Activated CD8-positive, alpha-beta T cell treated with anti-CD3 and anti-CD28 coated beads for 36 hours (primary cell): Measurements from ENCODE around the gene PTPRN2. TPM values are rescaled to one million over a fixed set of nuclear protein-coding genes. Genes with fewer than 3 reads are reported as not detected.
"Not testable (repeated sequence)": the region's sequence is repeated elsewhere in the genome, so short reads cannot be mapped to it uniquely, and the experiment has no call there.

Source experiments
- ATAC-seq: fragments of 200-7000 bp; cut with Tn5 transposase; one replicate; pipeline ENCODE4 v1.10.0; 2021; ENCODE audit warnings: mild to moderate bottlenecking, moderate library complexity
- CTCF ChIA-PET: fragments of 350-600 bp; sonication (Branson Sonifier 250); formaldehyde crosslinking; loops from one replicate; lab custom pipeline; 2021; ENCODE audit warnings: antibody characterized with exemption; lab: Charles Lee
- POLR2A ChIA-PET: fragments of 350-600 bp; sonication (Branson Sonifier 250); formaldehyde crosslinking; loops from one replicate; lab custom pipeline; 2021; ENCODE audit warnings: antibody characterized with exemption; lab: Charles Lee
- DNase-seq: peaks from one replicate; pipeline ENCODE4 v3.0.0-alpha.2; 2020
- H3K27ac Mint-ChIP-seq: one replicate; pipeline ENCODE4 v1.8.0; 2021; ENCODE audit warnings: mild to moderate bottlenecking, mixed read lengths
- H3K27me3 Mint-ChIP-seq: one replicate; pipeline ENCODE4 v1.8.0; 2021; ENCODE audit warnings: mixed read lengths
- H3K36me3 Mint-ChIP-seq: one replicate; pipeline ENCODE4 v1.8.0; 2021; ENCODE audit warnings: low read depth, mixed read lengths
- H3K4me1 Mint-ChIP-seq: one replicate; pipeline ENCODE4 v1.8.0; 2021; ENCODE audit warnings: low read depth, mixed read lengths
- H3K4me3 Mint-ChIP-seq: one replicate; pipeline ENCODE4 v1.8.0; 2021; ENCODE audit warnings: mild to moderate bottlenecking, moderate library complexity, mixed read lengths
- H3K9me3 Mint-ChIP-seq: one replicate; pipeline ENCODE4 v1.8.0; 2021; ENCODE audit warnings: mixed read lengths
- intact Hi-C: fragments of 100-400 bp; cut with micrococcal nuclease; formaldehyde crosslinking; loops from one replicate; pipeline ENCODE4 v1.10.0; 2022
- total RNA-seq, 2 experiments: library from RNA; stranded (reverse); gene quantifications; one replicate each; pipeline ENCODE4 v1.2.3, GENCODE V29; 2021
- TF ChIP-seq, protein P1 (sequence below): fragments of 200-600 bp; IDR thresholded peaks from one replicate; pipeline ENCODE4 v1.8.0; 2022; ENCODE audit warnings: antibody characterized with exemption, mild to moderate bottlenecking

Gene PTPRN2
- total RNA-seq, 2 experiments from 2014 or later, result 0.49 to 0.65 TPM

DNA sequence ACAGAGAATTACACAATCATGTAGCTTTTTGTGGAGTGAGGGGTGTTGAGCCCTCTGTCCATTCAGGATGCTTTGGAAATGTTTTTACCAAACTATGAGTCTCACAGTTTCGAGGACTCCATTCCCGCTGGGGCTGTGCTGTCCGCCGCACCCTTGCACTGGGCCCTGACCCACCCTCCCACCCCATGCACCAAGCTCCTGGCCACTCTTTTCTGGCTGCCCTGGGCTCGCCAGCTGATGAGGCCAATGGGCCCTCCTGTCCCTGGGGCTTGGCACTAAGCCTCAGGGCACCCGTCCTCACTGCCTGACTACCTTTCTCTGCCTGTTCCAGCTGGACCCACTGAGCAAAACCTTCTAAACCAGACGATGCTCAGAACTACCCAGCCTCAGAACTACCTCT lies 332.1 kb downstream of the PTPRN2 start:
- no peaks in the 10 kb centered on the region for H3K27me3 Mint-ChIP-seq
- H3K9me3 Mint-ChIP-seq, result no peaks in the 10 kb centered on the region
- ChIA-PET CTCF (no interaction called here), POLR2A (no interaction called here)
- H3K4me1 Mint-ChIP-seq, result no peaks in the 10 kb centered on the region
- no peak overlapping the region for H3K27ac Mint-ChIP-seq
- H3K36me3 Mint-ChIP-seq, result no peaks in the 10 kb centered on the region
- DNase-seq (no peak), ATAC-seq (no peak)
- intact Hi-C loops, result no loop called here
- H3K4me3 Mint-ChIP-seq, result no peak overlapping the region
- TF ChIP-seq, protein P1, sequence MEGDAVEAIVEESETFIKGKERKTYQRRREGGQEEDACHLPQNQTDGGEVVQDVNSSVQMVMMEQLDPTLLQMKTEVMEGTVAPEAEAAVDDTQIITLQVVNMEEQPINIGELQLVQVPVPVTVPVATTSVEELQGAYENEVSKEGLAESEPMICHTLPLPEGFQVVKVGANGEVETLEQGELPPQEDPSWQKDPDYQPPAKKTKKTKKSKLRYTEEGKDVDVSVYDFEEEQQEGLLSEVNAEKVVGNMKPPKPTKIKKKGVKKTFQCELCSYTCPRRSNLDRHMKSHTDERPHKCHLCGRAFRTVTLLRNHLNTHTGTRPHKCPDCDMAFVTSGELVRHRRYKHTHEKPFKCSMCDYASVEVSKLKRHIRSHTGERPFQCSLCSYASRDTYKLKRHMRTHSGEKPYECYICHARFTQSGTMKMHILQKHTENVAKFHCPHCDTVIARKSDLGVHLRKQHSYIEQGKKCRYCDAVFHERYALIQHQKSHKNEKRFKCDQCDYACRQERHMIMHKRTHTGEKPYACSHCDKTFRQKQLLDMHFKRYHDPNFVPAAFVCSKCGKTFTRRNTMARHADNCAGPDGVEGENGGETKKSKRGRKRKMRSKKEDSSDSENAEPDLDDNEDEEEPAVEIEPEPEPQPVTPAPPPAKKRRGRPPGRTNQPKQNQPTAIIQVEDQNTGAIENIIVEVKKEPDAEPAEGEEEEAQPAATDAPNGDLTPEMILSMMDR, result no peak

DNA sequence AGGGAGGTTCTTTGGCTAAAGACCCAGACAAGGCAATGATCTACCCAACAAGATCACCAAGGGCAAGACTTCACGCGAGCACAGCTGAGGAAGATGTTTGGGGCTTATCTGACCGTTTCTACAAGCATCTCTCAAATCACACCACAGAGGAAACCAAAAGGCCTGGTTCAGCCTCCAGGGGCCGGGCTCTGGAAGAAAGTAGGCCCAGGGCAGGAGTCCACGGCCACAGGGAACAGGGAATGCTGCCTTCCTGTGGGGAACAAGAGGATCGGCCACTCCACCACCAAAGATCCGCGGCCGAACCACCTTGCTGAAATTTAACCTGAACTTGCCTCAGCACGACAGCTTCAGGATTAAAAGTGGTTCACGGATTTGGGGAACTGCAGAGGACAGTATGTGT lies 332.5 kb downstream of the PTPRN2 start:
- POLR2A ChIA-PET, result no interaction called here
- DNase-seq, result no peak
- H3K4me3 Mint-ChIP-seq, result no peak overlapping the region
- no peak for ATAC-seq
- intact Hi-C loops, result no loop called here
- H3K4me1 Mint-ChIP-seq, result no peaks in the 10 kb centered on the region
- H3K27me3 Mint-ChIP-seq, result no peaks in the 10 kb centered on the region
- no peaks in the 10 kb centered on the region for H3K36me3 Mint-ChIP-seq
- H3K9me3 Mint-ChIP-seq, result no peaks in the 10 kb centered on the region
- H3K27ac Mint-ChIP-seq, result no peak overlapping the region
- CTCF ChIA-PET, result no interaction called here
- TF ChIP-seq, protein P1, result no peak

DNA sequence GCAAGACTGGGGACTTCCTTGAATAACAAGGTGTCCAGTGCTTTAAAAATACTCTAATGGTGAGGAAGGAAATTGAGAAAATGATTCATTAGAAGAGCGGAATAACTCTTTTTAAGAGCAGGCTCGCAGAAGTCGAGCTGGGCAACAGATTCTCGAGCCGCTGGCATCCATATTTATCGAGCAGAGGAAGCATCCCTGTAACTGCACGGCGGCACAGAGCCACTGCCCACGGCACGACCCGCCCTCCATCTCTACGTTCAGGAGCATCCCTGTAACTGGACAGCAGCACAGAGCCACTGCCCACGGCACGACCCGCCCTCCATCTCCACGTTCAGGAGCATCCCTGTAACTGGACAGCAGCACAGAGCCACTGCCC lies 334.0 kb downstream of the PTPRN2 start:
- CTCF ChIA-PET, H3K9me3 Mint-ChIP-seq, intact Hi-C loops, H3K4me3 Mint-ChIP-seq, H3K4me1 Mint-ChIP-seq, ATAC-seq, H3K36me3 Mint-ChIP-seq, POLR2A ChIA-PET, DNase-seq, H3K27me3 Mint-ChIP-seq, H3K27ac Mint-ChIP-seq: not testable (repeated sequence)

DNA sequence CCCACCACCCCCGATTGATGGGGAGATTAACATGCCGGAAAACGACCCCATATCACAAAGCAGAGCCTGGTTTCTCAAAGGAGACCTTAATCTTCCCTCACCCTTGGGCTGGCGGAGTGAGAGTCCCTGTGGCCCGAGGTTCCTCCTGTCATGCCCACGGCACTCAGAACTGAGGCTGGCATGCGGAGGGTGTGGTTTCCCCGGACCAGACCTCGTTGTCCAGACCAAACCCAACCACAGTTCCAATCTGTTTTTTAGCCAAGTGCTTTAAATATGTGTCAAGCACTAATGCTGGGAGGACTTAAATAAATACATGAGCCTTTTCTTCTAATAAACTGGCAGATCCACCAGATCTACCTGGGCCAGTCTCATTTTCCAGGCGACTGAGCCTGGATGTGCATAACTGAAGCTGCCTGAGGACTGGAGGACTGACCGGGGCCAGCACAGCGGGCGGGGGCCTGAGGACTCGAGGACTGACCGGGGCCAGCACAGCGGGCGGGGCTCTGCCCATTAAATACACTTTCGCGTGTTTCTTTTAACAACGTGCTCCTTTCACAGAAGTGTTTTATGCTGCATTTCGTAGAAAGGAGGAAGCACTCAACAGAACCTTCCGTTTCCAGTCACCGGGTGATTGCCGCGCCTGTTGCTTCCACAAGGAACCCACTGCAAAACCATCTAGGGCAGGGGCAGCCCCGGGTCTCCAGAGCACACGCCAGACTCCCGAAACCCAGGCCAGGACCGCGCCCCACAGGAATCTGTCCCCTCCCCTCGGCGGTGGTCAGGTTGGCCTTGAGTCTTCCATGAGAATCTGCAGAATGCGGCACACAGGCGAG lies 334.6 kb downstream of the PTPRN2 start:
- H3K4me3 Mint-ChIP-seq, result no peak overlapping the region
- ATAC-seq (no peak), DNase-seq (no peak)
- no peaks in the 10 kb centered on the region for H3K4me1 Mint-ChIP-seq
- H3K27ac Mint-ChIP-seq, result no peak overlapping the region
- TF ChIP-seq, protein P1, result no peak
- intact Hi-C loops, result no loop called here
- no peaks in the 10 kb centered on the region for H3K36me3 Mint-ChIP-seq
- H3K9me3 Mint-ChIP-seq, result no peaks in the 10 kb centered on the region
- CTCF ChIA-PET, result no interaction called here
- no peaks in the 10 kb centered on the region for H3K27me3 Mint-ChIP-seq
- POLR2A ChIA-PET, result no interaction called here

DNA sequence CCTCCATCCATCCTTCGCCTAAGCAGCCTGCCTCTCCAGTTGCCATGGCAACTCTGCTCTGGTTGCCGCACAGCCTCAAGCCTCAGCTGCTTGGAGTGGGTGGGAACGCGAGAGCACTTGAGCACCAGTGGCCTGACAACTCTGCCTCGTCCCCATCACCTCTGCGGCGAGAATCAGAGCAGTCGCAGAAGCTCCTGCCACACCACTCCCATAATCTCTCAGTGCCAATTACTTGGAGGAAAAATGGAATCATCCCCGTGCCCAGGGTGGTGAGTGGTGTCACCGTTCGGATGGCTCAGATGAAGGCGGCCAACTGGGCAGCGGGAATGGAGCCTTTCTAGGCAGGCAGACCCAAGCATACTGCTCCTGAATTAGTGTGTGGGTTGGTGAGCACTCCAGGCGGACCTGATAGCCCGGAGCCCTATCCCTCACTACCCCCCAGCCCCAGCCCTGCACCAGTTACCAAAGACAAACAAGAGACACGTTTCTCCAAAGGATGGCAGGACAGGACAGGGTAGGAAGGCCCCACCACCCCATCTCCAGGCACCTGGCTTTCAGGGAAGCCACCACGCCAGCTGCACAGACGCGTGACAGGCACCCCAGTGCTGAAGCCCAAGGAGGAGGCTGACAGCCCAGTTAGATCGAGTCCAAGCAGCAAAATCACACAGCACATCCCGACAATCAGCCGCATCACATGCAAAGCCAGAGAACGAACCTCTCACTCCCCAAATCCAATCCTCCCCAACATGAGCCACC lies 335.4 kb downstream of the PTPRN2 start:
- no peak overlapping the region for H3K4me3 Mint-ChIP-seq
- ATAC-seq, result no peak
- H3K4me1 Mint-ChIP-seq, result no peaks in the 10 kb centered on the region
- ChIA-PET POLR2A (no interaction called here), CTCF (no interaction called here)
- TF ChIP-seq, protein P1, result no peak
- DNase-seq, result no peak
- H3K27me3 Mint-ChIP-seq, result no peaks in the 10 kb centered on the region
- intact Hi-C loops, result no loop called here
- H3K27ac Mint-ChIP-seq, result no peak overlapping the region
- no peaks in the 10 kb centered on the region for H3K36me3 Mint-ChIP-seq
- H3K9me3 Mint-ChIP-seq, result no peaks in the 10 kb centered on the region
